Endothelial cell of umbilical vein (primary cell): ENCODE results near the gene TTLL11. TPM values are rescaled to one million over a fixed set of nuclear protein-coding genes. Genes with fewer than 3 reads are reported as not detected.

Source experiments
- BruUV-seq: library from RNA; stranded (reverse); fragments of 400-500 nt; replicated peaks from 2 replicates; lab custom pipeline; 2021; lab: Mats Ljungman, UMichigan
- CTCF ChIA-PET: fragments of 300-600, 350-600 bp; sonication (Branson Sonifier 250); formaldehyde crosslinking; loops from one replicate; lab custom pipeline; 2021; ENCODE audit warnings: antibody characterized with exemption, inconsistent platforms; lab: Charles Lee
- POLR2A ChIA-PET: fragments of 300-600, 350-600 bp; sonication (Branson Sonifier 250); formaldehyde crosslinking; loops from one replicate; lab custom pipeline; 2021; ENCODE audit warnings: antibody characterized with exemption, inconsistent platforms; lab: Charles Lee
- DNase-seq: peaks from one replicate; pipeline ENCODE4 v3.0.0-alpha.2; 2011; ENCODE audit warnings: low read depth, low spot score
- FAIRE-seq: peaks from 2 replicates; lab custom pipeline; 2011; peaks lifted over from hg19 to GRCh38; lab: Jason Lieb, UNC
- H2AFZ ChIP-seq: 2 replicates; pipeline ENCODE4 v1.6.0; 2012; ENCODE audit warnings: low read depth, low read length, control low read depth, inconsistent platforms
- H3K27ac ChIP-seq: 2 replicates; pipeline ENCODE4 v1.5.1; 2011; ENCODE audit warnings: low read depth, mild to moderate bottlenecking, control low read depth, low read length, moderate library complexity; ENCODE audit not compliant: insufficient read depth
- H3K27me3 ChIP-seq, 2 experiments: 2 replicates each; pipeline versions ENCODE4 v1.6.0 to v1.6.1; 2011; ENCODE audit warnings: low read length in 2 of 2, mixed read lengths in 1 of 2; ENCODE audit not compliant: control insufficient read depth in 2 of 2, insufficient read depth in 2 of 2
- H3K36me3 ChIP-seq, 2 experiments: 2 replicates in 1 of 2; 3 replicates in 1 of 2; pipeline ENCODE4 v1.5.1; 2011; ENCODE audit warnings: low read length in 2 of 2, mild to moderate bottlenecking in 1 of 2, moderate library complexity in 1 of 2; ENCODE audit not compliant: control insufficient read depth in 2 of 2, insufficient read depth in 2 of 2; ENCODE audit errors: extremely low read depth in 1 of 2
- H3K4me1 ChIP-seq: 3 replicates; pipeline ENCODE4 v1.5.1; 2011; ENCODE audit warnings: mild to moderate bottlenecking, low read length; ENCODE audit not compliant: control insufficient read depth, insufficient read depth; ENCODE audit errors: extremely low read depth
- H3K4me2 ChIP-seq: 2 replicates; pipeline ENCODE4 v1.6.1; 2011; ENCODE audit warnings: low read length, control low read depth, mixed read lengths; ENCODE audit not compliant: insufficient read depth
- H3K4me3 ChIP-seq, 3 experiments: fragments of 200-600 bp in 1 of 3; sonication (generic), shearing (Covaris generic) in 1 of 3; replicated peaks in 1 of 3; 2 replicates each; pipeline ENCODE4 v1.5.1; 2011 to 2016; ENCODE audit warnings: control low read depth in 3 of 3, low read length in 3 of 3, mild to moderate bottlenecking in 2 of 3, inconsistent platforms in 1 of 3, low read depth in 1 of 3, moderate library complexity in 1 of 3; ENCODE audit not compliant: insufficient read depth in 1 of 3
- H3K79me2 ChIP-seq: 2 replicates; pipeline ENCODE4 v1.6.0; 2012; ENCODE audit warnings: low read length, inconsistent platforms; ENCODE audit not compliant: control insufficient read depth, insufficient read depth
- H3K9ac ChIP-seq: replicated peaks from 2 replicates; pipeline ENCODE3; 2011; ENCODE audit warnings: low read length, control low read depth; ENCODE audit not compliant: insufficient read depth; ENCODE audit errors: extremely low read depth
- H3K9me1 ChIP-seq: replicated peaks from 3 replicates; pipeline ENCODE4 v1.6.0; 2011; ENCODE audit warnings: mild to moderate bottlenecking, low read length; ENCODE audit not compliant: control insufficient read depth, insufficient read depth; ENCODE audit errors: extremely low read depth
- H3K9me3 ChIP-seq: replicated peaks from 2 replicates; pipeline ENCODE4 v1.5.1; 2012; ENCODE audit warnings: low read length, inconsistent platforms; ENCODE audit not compliant: control insufficient read depth, insufficient read depth
- H4K20me1 ChIP-seq: replicated peaks from 2 replicates; pipeline ENCODE3; 2011; ENCODE audit warnings: mild to moderate bottlenecking, low read length; ENCODE audit not compliant: control insufficient read depth, insufficient read depth; ENCODE audit errors: extremely low read depth
- CTCF ChIP-seq, 2 donors: IDR thresholded peaks; 1 replicate in 1 of 2; 2 replicates in 1 of 2; pipeline ENCODE4 v1.5.1; 2011; ENCODE audit warnings: low read length in 2 of 2, mild to moderate bottlenecking in 2 of 2, moderate library complexity in 2 of 2, control low read depth in 1 of 2, inconsistent platforms in 1 of 2, low read depth in 1 of 2; ENCODE audit not compliant: insufficient read depth in 1 of 2; ENCODE audit errors: extremely low read depth in 1 of 2
- FOS ChIP-seq: IDR thresholded peaks from 2 replicates; pipeline ENCODE4 v1.6.1; 2011; ENCODE audit warnings: mild to moderate bottlenecking, low read length, moderate library complexity, borderline replicate concordance; ENCODE audit not compliant: insufficient read depth
- JUN ChIP-seq: IDR thresholded peaks from 2 replicates; pipeline ENCODE4 v1.6.1; 2011; ENCODE audit warnings: borderline replicate concordance, low read depth; ENCODE audit not compliant: insufficient read length, insufficient read depth
- MAX ChIP-seq: IDR thresholded peaks from 2 replicates; pipeline ENCODE4 v1.6.1; 2011; ENCODE audit not compliant: insufficient read depth, insufficient read length
- MYC ChIP-seq: IDR thresholded peaks from one replicate; pipeline ENCODE4 v1.6.1; 2011; ENCODE audit warnings: mild to moderate bottlenecking, low read depth, low read length
- POLR2A ChIP-seq: IDR thresholded peaks from 2 replicates; pipeline ENCODE4 v1.6.1; 2012; ENCODE audit warnings: low read depth, mild to moderate bottlenecking, control low read depth, low read length
- POLR2AphosphoS5 ChIP-seq: IDR thresholded peaks from 2 replicates; pipeline ENCODE4 v1.6.1; 2012; ENCODE audit warnings: low read depth, mild to moderate bottlenecking, control low read depth, low read length, moderate library complexity; ENCODE audit not compliant: insufficient read depth
- dilution Hi-C: fragments of 300-500 bp; cut with MboI; formaldehyde crosslinking; loops from one replicate; pipeline ENCODE4 v1.15.0; 2019; ENCODE audit warnings: low sequenced_read_pairs; ENCODE audit not compliant: extremely low pct_ligation_motif_present
- intact Hi-C: fragments of 100-400 bp; cut with micrococcal nuclease; formaldehyde crosslinking; loops from one replicate; pipeline ENCODE4 v1.10.0; 2022
- polyA plus RNA-seq, 4 experiments: library from polyadenylated mRNA; depleted of rRNA in 3 of 4; stranded (reverse) in 3 of 4; unstranded in 1 of 4; fragments of >200 nt; gene quantifications; 2 replicates each; pipeline versions ENCODE4 v1.2.1 to v1.2.3, GENCODE V29; 2011 to 2012; ENCODE audit warnings: missing spikeins in 1 of 4
- total RNA-seq: library from RNA; stranded (reverse); gene quantifications from 2 replicates; pipeline ENCODE4 v1.2.3, GENCODE V29; 2021

TTLL11 gene
- total and polyA plus RNA-seq, 2 donors (not counting 3 experiments of a cell fraction or from before 2014, with no cell fraction given) = 4.9 to 5.1 TPM

- no TSS peak for BruUV-seq
- DNase-seq (no peak), FAIRE-seq (no peak)
- no peaks in the 10 kb centered on the region for H3K36me3 ChIP-seq
- peaks cover 20% of the 10 kb centered on the region for H3K4me1 ChIP-seq
- H3K27me3 ChIP-seq = no peaks in the 10 kb centered on the region
- no peak overlapping the region for H3K9ac ChIP-seq
- intact Hi-C loops (loop anchor here (2.0 kb wide), 1 partner anchor 21 kb away; no protein-coding TSS in a partner anchor), dilution Hi-C loops (loop anchor here (25.0 kb wide), 1 partner anchor 238 kb away; the partner anchor contains the start of gene PTGS1)
- H2AFZ ChIP-seq = no peak overlapping the region
- ChIA-PET POLR2A (interaction anchor here (1.0 kb wide), 1 partner anchor 183 kb away, joined by 3 read pairs; no protein-coding TSS in a partner anchor), CTCF (interaction anchor here (0.9 to 14.3 kb wide), 21 partner anchors 9 to 685 kb away, joined by 3 to 576 read pairs (median 9); partner anchors contain the start of gene TTLL11)
- no peaks in the 10 kb centered on the region for H4K20me1 ChIP-seq
- no peaks in the 10 kb centered on the region for H3K9me1 ChIP-seq
- no peak overlapping the region for H3K4me3 ChIP-seq
- H3K27ac ChIP-seq = no peak overlapping the region
- TF ChIP-seq POLR2A (no peak), POLR2AphosphoS5 (no peak), CTCF (IDR thresholded peaks at IDR 0.05; ENCODE audit: extremely low read depth in 1 of 2, insufficient read depth in 1 of 2, low read depth in 1 of 2, low read length in 2 of 2) (no peak), JUN (no peak), FOS (no peak), MAX (no peak), MYC (no peak)
- H3K4me2 ChIP-seq = no peak overlapping the region
- H3K79me2 ChIP-seq = no peaks in the 10 kb centered on the region
- H3K9me3 ChIP-seq = no peaks in the 10 kb centered on the region
These were observed 30.9 kb upstream of the TTLL11 start for GRCh38 chr9:122124048-122124447.
